Esophagus muscularis mucosa (tissue), 2 donors: Measurements from ENCODE around the gene KLC3.

ENCODE experiments used
- EP300 ChIP-seq: sonication (generic); formaldehyde crosslinking; IDR thresholded peaks from one replicate; pipeline ENCODE4 v1.6.1; 2017; ENCODE audit warnings: antibody characterized with exemption
- POLR2A ChIP-seq: fragments of 450-650 bp; IDR thresholded peaks from one replicate; pipeline ENCODE4 v1.6.1; 2017; ENCODE audit warnings: antibody characterized with exemption, moderate library complexity, mild to moderate bottlenecking, low read depth

DNA sequence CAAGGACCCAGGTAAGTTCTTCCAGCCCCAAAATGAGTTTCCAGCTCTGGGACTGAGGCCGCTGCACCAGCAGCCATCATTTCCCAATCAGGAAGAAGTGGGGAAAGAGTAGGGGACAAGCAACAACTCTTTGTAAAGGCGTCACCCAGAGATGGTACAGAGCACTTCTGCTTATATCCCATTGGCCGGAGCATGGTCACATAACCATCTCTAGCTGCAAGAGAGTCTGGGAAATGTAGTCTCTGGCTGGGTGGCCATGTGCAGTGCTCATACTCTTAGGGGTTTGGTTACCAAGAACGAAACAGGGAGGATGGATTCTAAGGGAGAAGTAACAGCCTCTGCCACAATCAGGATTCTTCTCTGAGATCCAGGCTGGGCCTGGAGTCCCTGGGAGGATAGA is 44.2 kb upstream of the KLC3 start:
- TF ChIP-seq EP300 (no peak), POLR2A (no peak)
